HFFc6 (cell line): ENCODE measurements around the gene SETD1B. TPM values are rescaled to one million over a fixed set of nuclear protein-coding genes. Genes with fewer than 3 reads are reported as not detected.
"Not testable (repeated sequence)": the region's sequence is repeated elsewhere in the genome, so short reads cannot be mapped to it uniquely, and the experiment has no call there.

Experiments used
- DNase-seq: peaks from one replicate; pipeline ENCODE4 v3.0.0-alpha.2; 2018
- H3K27ac Mint-ChIP-seq: 2 replicates; pipeline ENCODE4 v1.8.0; 2020; ENCODE audit warnings: mild to moderate bottlenecking, mixed read lengths
- H3K27me3 Mint-ChIP-seq: 2 replicates; pipeline ENCODE4 v1.8.0; 2021; ENCODE audit warnings: mild to moderate bottlenecking, moderate library complexity, mixed read lengths; ENCODE audit not compliant: insufficient read depth
- H3K36me3 Mint-ChIP-seq: 2 replicates; pipeline ENCODE4 v1.8.0; 2021; ENCODE audit warnings: low read depth, mixed read lengths
- H3K4me1 Mint-ChIP-seq: 2 replicates; pipeline ENCODE4 v1.8.0; 2020; ENCODE audit warnings: low read depth, mixed read lengths
- H3K4me3 Mint-ChIP-seq: 2 replicates; pipeline ENCODE4 v1.8.0; 2020; ENCODE audit warnings: mild to moderate bottlenecking, moderate library complexity, mixed read lengths
- H3K9me3 Mint-ChIP-seq: 2 replicates; pipeline ENCODE4 v1.8.0; 2020; ENCODE audit warnings: mild to moderate bottlenecking, mixed read lengths
- CTCF ChIP-seq: fragments of 200-600 bp; sonication (generic); IDR thresholded peaks from 2 replicates; pipeline ENCODE4 v1.5.0; 2021; ENCODE audit warnings: antibody characterized with exemption, mild to moderate bottlenecking
- total RNA-seq, 6 experiments: library from RNA; stranded (reverse); fragmentation: NEBNext Ultra II Directional; extraction: Animal tissue kit (Norgen Biotek cat#: 25700); gene quantifications; 2 replicates in 1 of 6; 3 replicates in 5 of 6; pipeline ENCODE4 v1.2.3, GENCODE V29; 2021

The SETD1B gene
- total RNA-seq, 6 experiments from 2014 or later = 18.5 to 22.0 (median 20.9) TPM

GRCh38 chr12:121860257-121860656 lies 56.4 kb downstream of the SETD1B start:
- DNase-seq = no peak
- H3K9me3 Mint-ChIP-seq = no peaks in the 10 kb centered on the region
- peaks cover 28% of the 10 kb centered on the region for H3K4me1 Mint-ChIP-seq
- no peaks in the 10 kb centered on the region for H3K36me3 Mint-ChIP-seq
- peaks cover 13% of the 10 kb centered on the region for H3K27me3 Mint-ChIP-seq
- no peak for TF ChIP-seq CTCF
- H3K27ac Mint-ChIP-seq = no peak overlapping the region
- no peak overlapping the region for H3K4me3 Mint-ChIP-seq

GRCh38 chr12:121860699-121861098 lies 56.9 kb downstream of the SETD1B start:
- Mint-ChIP-seq H3K4me1 (peaks cover 28% of the 10 kb centered on the region), H3K27me3 (peaks cover 10% of the 10 kb centered on the region)
- H3K4me3 Mint-ChIP-seq, DNase-seq, H3K27ac Mint-ChIP-seq, H3K36me3 Mint-ChIP-seq, H3K9me3 Mint-ChIP-seq: not testable (repeated sequence)

- TF ChIP-seq CTCF = no peak
- Mint-ChIP-seq H3K27ac (peak overlapping the region; percentile 36; the same call in 1 of the 2 replicates), H3K9me3 (no peaks in the 10 kb centered on the region)
Observed at GRCh38 chr12:121861636-121862254, 57.9 kb downstream of the SETD1B start.

GRCh38 chr12:121866331-121866730 lies 62.5 kb downstream of the SETD1B start:
- DNase-seq = no peak
- no peaks in the 10 kb centered on the region for H3K36me3 Mint-ChIP-seq
- no peak overlapping the region for H3K27ac Mint-ChIP-seq
- H3K4me3 Mint-ChIP-seq = no peak overlapping the region
- peaks cover 13% of the 10 kb centered on the region for H3K4me1 Mint-ChIP-seq
- TF ChIP-seq CTCF = no peak
- H3K27me3 Mint-ChIP-seq = peaks cover 5% of the 10 kb centered on the region; the same call in 1 of the 2 replicates
- no peaks in the 10 kb centered on the region for H3K9me3 Mint-ChIP-seq

More at GRCh38 chr12:121861636-121862254, 57.9 kb downstream of the SETD1B start:
- peak; percentile 45 for DNase-seq
- Mint-ChIP-seq H3K4me1 (peaks cover 28% of the 10 kb centered on the region), H3K36me3 (no peaks in the 10 kb centered on the region), H3K4me3 (peak overlapping the region; percentile 77), H3K27me3 (peaks cover 8% of the 10 kb centered on the region; the same call in 1 of the 2 replicates)

GRCh38 chr12:121869229-121869628 lies 65.4 kb downstream of the SETD1B start:
- peaks cover 14% of the 10 kb centered on the region for H3K4me1 Mint-ChIP-seq
- not testable (repeated sequence) for DNase-seq, H3K36me3 Mint-ChIP-seq, H3K27ac Mint-ChIP-seq, H3K9me3 Mint-ChIP-seq, H3K27me3 Mint-ChIP-seq, H3K4me3 Mint-ChIP-seq

- Mint-ChIP-seq H3K4me1 (peaks cover 14% of the 10 kb centered on the region), H3K27me3 (no peaks in the 10 kb centered on the region; the same call in 1 of the 2 replicates), H3K4me3 (no peak overlapping the region; the same call in 1 of the 2 replicates), H3K9me3 (no peaks in the 10 kb centered on the region), H3K36me3 (no peaks in the 10 kb centered on the region), H3K27ac (peak overlapping the region; percentile 49; the same call in 1 of the 2 replicates)
- no peak for TF ChIP-seq CTCF
- no peak for DNase-seq
Observed at GRCh38 chr12:121871467-121871866, 67.7 kb downstream of the SETD1B start.
